Iris pigment epithelial cell (primary cell): Measurements from ENCODE around the gene SLC2A6.
A peak's percentile ranks its signal among the peaks of the same experiment; 100 is the strongest.

Source experiments
- DNase-seq: peaks from one replicate; pipeline ENCODE4 v3.0.0-alpha.2; 2011; ENCODE audit warnings: low read depth

SLC2A6 gene

GRCh38 chr9:133496861-133497842, 18.3 kb upstream of the SLC2A6 start:
- DNase-seq, result no peak

DNA sequence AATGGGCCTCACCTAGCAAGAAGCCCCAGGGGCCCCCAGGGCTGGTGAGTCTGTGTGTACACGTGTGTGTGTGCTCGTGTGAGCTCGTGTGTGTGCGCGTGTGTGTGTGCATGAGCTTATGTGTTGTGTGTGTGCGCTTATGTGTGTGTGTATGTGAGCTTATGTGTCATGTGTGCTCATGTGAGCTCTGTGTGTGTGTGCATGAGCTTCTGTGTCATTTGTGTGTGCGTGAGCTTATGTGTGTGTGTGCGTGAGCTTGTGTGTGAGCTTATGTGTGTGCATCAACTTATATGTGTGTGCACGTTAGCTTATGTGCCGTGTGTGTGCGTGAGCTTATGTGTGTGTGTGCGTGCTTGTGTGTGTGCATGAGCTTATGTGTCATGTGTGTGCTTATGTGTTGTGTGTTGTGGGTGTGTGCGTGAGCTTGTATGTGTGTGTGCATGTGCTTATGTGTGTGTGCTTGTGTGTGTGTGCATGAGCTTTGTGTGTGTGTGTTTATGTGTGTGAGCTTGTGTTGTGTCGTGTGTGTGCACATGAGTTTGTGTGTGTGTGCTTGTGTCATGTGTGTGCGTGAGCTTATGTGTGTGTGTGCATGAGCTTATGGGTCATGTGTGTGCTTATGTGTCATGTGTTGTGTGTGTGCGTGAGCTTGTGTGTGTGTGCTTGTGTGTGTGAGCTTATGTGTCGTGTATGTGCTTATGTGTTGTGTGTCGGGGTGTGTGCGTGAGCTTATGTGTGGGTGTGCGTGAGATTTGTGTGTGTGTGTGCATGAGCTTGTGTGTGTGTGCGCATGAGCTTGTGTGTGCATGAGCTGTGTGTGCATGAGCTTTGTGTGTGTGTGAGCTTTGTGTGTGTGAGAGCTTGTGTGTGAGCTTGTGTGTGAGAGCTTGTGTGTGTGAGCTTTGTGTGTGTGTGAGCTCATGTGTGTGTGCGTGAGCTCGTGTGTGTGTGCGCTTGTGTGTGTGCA, 16.7 kb upstream of the SLC2A6 start:
- DNase-seq, result no peak

DNA sequence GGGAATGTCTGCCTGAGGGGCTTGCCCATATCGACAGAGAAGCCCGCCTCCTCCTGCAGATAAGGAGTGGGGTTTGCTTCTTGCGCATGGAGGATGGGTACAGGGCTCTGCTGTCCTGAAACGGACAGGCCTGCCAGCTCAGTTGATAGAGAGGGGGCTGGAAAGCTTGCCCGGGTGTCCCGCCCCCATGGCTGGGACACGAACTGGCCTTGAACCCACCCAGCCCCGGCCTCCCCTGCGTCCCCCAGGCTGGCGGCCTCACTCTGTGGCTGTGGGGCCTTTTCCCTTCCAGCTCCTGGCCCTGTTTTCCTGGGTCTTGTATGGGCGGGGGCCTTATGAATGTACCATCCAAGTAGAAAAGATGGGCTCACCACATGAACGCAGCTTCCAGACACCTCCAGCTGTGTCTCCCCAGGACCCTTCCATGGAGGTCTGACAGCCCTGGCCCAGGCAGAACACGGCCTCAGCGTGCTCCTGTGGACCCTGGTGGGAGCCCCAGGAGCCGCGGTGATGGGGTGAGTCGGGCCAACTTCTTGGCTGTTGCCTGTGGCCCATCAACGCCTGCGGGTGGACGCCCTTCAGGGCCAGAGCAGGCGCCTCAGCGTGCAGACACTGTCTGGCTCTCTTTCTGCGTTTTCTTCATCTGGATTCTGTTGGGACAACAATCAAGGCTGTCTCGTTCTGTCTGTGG, 15.9 kb upstream of the SLC2A6 start:
- DNase-seq, result no peak

DNA sequence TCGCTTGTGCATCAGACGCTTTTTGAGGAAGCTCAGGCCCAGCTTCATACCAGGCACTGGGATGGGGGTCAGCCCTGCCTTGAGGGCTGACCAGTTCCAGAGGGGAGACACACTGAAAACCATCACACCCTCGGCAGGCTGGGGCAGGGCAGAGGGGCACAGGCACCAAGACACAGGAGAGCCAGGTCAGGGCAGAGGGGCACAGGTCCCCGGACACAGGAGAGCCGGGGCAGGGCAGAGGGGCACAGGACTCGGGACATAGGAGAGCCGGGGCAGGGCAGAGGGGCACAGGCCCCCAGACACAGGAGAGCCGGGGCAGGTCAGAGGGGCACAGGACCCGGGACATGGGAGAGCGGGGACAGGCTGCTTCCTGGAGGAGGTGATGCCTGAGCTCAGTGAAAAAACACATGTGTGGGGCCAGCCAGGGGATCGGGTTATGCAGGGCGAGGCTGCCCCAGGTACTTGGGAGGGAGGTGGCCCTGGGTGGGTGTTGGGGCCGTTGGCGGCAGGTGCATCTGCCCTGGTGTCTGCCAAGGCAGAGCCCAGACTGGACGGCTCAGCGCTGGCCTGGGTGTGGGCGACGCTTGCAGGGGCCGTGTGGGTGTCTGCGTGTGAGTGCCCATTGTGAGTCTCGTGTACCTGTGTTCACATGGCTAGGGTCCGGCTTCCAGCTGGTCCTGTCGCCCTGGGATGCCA, 15.1 kb upstream of the SLC2A6 start:
- DNase-seq, result no peak

DNA sequence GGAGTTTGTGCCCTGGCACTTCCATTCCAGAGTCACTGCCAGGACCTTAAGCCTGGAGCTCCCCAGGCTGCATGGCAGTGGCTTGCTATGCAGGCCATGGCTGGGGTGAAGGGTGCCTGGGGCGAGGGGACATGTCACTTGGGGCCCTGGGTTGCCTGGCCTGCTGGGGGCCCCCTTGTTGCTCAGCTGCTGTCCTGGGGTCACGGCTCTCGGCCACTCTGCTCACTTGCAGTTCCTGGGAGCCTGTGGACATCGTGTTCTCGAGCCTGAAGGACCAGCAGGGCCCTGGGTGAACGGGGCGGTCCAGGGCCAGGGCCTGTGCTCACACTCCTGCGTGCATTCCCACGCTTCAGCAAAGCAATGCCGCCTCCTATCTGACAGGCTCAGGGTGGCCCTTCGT, 14.5 kb upstream of the SLC2A6 start:
- no peak for DNase-seq

- DNase-seq, result no peak
Observed at GRCh38 chr9:133492061-133493021, 13.4 kb upstream of the SLC2A6 start.

GRCh38 chr9:133491656-133491925, 12.7 kb upstream of the SLC2A6 start:
- no peak for DNase-seq

GRCh38 chr9:133490865-133491655, 12.2 kb upstream of the SLC2A6 start:
- no peak for DNase-seq

GRCh38 chr9:133490201-133490681, 11.3 kb upstream of the SLC2A6 start:
- no peak for DNase-seq

DNA sequence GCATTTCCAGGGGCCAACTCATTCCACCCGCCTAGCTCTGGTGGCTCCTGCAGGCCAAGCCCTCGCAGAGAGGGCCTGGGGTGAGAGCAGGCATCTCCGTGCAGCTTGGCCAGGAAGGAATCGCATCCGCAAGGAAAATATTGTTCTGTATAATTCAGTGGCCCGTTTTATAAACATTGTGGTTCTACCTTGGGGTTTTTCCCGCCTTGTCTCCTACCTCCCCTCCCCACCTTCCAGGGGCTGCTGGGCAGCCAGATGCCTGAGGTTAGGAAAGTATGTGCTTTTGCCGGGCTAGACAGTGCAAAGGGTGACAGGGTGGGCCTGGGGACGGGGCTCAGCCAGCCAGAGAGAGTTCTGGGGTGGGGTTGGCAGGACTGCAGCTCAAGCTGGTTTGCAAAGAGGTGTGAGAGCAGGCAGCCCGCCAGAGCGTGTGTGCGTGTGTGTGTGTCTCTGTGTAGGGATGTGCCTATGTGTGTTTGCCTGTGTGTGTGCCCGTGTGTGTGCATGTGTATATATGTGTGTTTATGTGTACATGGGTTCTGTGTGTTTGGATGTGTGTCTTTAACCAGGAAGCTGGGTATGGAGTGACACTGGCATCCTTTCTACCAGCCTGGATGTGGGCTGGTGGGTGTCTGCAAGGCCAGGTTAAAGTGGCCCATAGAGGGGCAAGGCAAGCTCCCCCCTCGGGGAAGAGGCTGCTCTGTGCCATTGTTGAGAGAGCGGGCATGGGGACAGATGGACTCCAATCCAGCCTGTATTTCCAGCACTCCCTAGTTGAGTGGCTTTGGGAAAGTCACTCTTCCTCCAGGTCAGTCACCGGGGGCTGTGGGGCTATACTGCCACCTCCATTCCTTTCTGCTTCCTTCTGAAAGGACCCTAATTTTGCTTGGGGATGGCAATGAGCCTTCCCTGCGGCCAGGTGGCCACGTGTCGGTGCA, 10.6 kb upstream of the SLC2A6 start:
- no peak for DNase-seq

- DNase-seq, result no peak
Observed at GRCh38 chr9:133488686-133489252, 9.9 kb upstream of the SLC2A6 start.

GRCh38 chr9:133487331-133487725, 8.4 kb upstream of the SLC2A6 start:
- no peak for DNase-seq

GRCh38 chr9:133485531-133486260, 6.8 kb upstream of the SLC2A6 start:
- no peak for DNase-seq

DNA sequence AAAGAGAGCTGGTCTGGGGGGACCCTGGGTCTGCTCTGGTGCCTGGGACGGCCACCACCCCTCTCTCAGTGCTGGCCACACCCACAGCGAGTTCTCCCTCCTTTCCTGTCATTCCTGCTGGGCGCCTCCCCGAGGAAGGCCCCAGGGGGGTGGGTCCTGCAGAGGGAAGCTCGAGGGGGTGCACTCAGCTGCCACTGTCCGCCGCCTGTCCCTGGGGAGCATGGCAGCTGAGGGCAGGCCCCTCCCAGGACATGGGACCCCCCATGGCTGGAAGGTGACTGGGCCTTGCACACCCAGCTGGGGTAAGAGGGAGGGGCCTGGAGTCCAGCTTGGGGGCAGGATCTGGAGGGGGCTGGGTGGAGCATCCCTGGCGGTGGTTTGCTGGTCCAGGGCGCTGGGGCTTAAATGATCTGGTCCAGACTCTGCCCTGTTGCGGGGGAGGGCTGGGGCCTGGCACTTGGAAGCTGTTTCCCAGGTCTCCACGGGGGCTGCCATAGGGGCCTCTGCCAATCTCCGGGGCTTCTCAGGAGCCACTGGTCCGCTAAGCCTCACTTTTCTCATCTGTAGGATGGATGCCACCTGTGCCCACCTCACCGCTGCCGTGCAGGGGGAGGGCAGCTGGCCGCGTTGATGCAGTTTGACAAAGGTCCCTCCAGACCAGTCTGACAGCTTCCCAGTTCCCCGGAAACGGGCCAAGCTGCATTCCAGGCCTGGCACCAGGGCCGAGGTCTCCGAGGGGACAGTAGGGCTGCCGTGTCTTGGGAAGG, 6.0 kb upstream of the SLC2A6 start:
- no peak for DNase-seq

DNA sequence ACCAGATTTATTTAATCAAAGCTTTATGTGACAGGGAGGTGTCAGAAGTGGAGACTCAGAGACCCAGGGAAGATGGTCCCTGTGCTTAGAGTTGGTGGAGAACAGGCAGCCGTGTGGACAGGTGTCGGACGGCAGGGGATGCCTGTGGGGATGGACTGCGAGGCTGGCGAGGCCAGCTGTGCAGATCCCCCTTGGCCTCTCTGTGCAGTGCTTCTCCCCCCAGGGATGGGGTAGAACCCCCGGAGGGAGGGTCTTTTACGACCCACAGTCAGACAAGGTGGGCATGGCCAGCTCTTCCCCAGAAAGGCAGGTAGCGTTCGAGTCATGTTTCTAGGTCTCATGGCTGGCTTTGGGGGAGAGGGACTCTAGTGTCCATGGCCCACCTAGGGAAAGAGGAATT, 4.7 kb upstream of the SLC2A6 start:
- DNase-seq, result no peak

GRCh38 chr9:133477992-133478850, 678 bp downstream of the SLC2A6 start:
- DNase-seq, result peak; percentile 63
